Stimulated activated CD4-positive, alpha-beta T cell treated with anti-CD3 and anti-CD28 coated beads, Interleukin-1b, Interleukin-23, amount 100 ng/mL, for 1 hour (primary cell): ENCODE data around the gene HDHD3.
"Not testable (repeated sequence)": the region's sequence is repeated elsewhere in the genome, so short reads cannot be mapped to it uniquely, and the experiment has no call there.

Experiments
- DNase-seq, 2 donors: peaks; one replicate each; pipeline ENCODE4 v3.0.0-alpha.2; 2020; ENCODE audit warnings: low read depth in 2 of 2

HDHD3 gene

DNA sequence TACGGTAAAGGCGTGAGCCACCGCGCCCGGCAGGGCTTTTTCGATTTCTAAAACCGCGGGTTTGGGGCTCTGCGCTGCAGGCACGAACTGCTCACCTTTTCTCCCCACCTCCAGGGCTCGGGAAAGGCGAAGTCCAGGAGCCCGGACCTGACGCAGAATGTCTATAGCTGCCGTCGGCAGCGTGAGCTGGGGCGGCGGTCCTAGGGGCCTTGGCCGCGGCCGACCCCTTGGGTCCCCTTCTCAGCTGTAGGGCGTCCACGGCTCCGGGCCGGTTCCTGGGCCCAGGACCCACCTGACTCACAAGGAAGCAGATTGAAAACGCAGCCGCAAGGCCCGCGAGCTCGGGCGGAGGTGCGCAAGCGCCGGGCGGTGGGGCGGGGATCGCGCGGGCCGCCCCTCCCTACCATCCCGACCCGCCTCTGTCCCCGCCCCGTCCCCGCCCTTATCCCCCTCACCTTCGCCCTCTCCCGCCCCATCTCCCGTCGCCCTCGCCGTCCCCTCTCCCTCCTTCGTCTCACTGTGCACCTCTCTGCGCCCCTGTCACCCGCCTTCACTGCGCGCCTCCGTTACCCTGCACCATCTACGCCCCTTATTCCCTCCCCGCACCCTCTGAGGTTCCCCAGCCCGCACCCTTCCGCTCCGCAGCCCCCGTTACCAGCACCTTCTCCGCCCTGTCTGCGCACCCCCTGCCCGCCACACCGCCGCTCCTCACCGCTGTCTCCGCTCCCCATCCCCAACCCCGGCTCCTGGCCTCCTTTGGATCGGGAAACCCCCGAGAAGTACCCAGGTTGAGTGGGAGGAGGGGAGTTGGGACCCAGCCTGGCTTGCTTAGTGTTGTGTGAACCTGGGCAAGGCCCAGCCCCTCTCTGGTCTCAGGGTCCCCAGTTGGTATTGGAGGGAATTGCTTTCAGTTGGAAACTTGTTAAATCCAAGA is at the start of gene HDHD3:
TSS of gene HDHD3 (minus strand) at position 353 of the 934 bp plus-strand sequence. CDS start 2,632 bp downstream, outside the sequence.
- DNase-seq: peak; percentile 38 to 62

DNA sequence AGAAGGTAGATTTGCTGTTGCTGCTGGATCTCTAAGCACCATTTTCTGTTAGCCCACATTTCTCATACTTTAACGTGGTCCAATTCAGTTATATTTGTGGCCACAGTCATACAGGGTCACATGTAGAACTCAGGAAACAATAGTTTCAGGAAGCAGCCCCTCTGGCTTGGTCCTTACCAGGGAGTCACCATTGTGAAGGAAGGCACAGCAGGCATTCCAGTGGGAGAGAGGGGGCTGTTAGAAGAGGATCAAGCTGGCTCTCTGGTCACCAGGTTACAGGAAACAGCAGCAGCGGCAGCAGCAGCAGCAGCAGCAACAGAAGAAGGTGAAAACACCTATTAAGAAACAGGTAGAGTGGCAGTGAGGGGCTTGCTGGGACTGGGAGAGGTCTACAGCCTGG is 48.3 kb upstream of the HDHD3 start:
- DNase-seq: no peak

- DNase-seq: no peak
These were observed 44.9 kb upstream of the HDHD3 start for GRCh38 chr9:113421726-113422125.

GRCh38 chr9:113417370-113417769 is 40.6 kb upstream of the HDHD3 start:
- DNase-seq: no peak

DNA sequence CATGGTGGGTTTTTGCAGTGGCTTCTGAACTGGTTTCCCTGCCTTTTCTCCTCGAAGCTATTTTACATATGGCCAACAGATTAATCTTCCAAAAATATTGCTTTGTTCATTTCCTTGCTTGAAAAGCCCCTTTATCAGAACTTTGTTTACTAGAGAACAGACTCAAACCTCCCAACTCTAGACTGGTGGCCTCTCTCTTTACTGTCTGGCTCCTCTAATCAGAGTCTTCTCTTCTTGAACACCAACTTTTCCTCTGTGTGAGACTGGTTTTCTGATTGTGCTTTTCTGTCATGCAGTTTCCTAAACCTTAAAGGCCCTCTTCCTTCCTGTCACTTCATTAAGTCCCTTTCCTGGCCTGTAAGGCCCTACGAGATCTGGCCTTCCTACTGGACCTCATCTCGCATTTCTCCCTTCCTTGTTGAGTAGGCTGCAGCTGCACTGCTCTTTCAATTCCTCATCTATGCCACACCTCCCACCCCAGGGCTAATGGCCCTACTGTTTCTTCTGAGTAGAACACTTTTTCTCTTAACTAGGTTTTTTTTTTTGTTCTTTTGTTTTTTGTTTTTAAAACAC is 39.4 kb upstream of the HDHD3 start:
- DNase-seq: no peak

DNA sequence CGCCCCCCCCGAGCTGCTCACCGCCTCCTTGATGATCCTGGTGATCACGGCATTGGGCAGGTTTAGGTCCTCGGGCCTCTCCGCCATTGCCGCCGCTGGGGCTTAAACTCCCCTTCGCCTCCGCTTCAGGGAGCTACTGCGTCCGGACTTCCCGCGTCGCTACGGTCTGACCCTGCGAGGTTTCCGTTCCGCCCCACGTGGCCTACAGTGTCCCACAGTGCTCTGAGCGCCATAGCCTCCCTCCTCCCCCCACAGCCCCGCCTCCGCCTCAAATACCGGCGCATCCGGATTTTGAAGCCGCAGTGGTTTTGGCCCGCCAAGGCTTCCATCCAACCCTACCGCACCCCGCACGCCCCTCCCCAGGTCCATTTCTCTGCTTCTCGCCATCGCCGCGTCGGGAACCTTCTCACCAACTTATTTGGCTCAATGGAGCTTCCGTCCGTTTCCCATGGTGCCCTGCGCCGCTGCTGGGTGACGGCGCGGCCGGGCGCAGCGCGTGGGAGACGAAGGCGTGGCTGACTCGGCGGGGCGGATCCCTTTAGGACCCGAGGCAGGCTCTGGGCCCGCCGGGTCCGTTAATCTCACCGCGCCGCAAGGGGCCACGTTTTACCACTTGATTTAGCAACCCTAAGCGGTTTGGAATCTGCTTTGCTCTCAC is 33.5 kb upstream of the HDHD3 start, which contains the start of the genes C9orf43 and POLE3:
TSS of gene C9orf43 (plus strand) at position 541 of the 658 bp plus-strand sequence. CDS start 2,747 bp downstream, outside the sequence.
TSS of gene POLE3 (minus strand) at position 469 of the 658 bp plus-strand sequence. CDS start at position 87, 382 bp downstream.
- DNase-seq: peak; percentile 80 to 91

DNA sequence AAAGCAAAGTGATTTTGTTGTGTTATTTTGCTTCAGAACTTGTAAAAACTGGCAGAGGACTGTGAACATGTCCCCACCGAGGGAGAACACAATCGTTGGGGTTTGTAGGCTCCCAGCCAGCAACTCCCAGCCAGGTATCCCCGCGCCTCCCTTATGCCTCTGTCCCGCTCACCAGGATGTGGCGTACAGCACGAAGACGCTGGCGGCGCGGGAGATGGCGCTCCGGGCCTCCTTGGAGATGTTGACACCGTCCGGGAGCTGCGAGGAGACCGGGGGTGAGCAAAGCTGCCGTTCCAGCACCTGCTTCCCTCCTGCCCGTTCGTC is 33.1 kb upstream of the HDHD3 start:
- DNase-seq: no peak

DNA sequence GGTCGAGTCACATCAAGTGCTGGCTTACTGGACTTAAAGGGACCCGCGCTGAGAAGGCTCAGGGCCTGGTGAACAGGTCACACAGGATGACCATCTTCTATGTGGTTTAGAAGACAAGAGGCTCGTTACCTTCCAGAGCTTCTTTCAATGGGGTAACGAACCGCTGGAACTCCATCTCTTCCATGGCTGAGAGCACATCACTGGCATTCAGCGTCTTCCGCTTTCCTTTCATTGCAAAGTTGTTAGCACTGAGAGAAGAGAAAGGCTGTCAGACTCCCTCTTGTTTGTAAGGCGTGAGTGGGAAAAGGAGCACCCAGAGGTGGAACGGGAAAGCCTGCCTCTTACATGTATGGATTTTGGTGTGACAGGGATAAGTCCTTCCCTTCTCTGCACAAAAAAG is 32.7 kb upstream of the HDHD3 start:
- no peak for DNase-seq

DNA sequence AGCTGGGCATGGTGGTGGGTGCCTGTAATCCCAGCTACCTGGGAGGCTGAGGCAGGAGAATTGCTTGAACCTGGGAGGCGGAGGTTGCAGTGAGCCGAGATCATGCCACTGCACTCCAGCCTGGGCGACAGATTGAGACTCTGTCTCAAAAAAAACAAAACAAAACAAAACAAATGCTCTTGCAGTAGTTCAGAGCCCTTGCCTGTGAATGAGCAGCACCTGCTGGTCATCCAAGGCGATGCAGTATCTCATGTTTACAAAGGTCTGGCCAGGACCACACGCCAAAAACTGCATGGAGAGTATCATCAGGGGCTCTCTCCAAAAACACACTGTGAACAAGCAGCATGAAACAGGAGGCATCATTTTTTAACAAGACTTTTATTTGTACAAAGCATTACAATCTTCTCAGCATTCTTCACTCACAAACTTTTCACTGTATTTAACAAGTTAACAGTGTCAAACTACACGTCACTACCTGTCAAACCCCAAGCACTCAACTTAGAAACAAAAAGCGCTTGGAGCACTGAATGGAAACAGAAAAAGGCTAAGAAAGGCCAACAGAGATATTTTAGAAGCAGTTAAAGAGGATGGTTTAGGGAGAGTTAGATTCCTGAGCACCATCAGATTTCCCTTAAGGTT is 30.2 kb upstream of the HDHD3 start:
- DNase-seq: peak in 1 of 2 donors; percentile 13

GRCh38 chr9:113406353-113406752 is 29.6 kb upstream of the HDHD3 start:
- not testable (repeated sequence) for DNase-seq

- no peak for DNase-seq
These were observed 26.9 kb upstream of the HDHD3 start for GRCh38 chr9:113403646-113404045.

DNA sequence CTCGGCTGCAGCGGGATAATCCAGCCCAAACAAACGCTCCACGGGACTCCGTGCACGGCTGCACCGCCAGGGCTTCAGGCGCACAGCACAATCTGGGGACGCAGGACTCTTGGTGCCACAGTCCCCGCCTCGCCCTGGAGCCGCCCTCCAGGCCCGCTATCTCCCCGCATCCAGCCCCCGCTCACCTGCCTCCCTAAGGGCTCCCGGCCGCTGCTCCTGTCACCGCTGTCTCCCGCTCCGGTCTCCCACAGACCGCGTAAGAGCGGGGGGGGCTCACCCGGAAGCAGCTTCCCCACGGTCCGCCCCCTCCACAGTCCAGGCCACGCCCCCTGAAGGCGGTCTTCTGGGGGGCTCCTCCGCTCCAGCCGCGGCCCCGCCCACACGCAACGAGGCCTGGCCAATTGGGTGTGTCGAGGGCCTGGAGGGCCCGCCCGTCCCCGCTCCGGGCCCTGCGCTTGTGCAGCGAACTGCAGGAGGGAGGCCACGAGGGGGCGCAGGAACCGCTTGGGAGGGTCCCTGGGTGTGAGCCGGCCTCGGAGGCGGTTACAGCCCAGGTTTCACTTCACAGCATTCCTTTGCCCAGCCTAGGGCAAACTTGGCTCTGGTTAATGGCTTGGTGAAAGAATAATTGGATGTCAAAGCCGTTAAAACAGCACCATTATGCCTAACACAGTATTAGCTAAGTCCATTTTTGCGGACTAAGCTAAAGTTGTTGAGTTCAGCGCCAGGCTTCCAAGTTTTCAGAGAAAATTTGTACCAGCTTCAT is 24.4 kb upstream of the HDHD3 start, which contains the start of gene ALAD:
TSS of gene ALAD (minus strand) at position 258 of the 766 bp plus-strand sequence. CDS start 7,725 bp downstream, outside the sequence.
- DNase-seq: peak; percentile 99

DNA sequence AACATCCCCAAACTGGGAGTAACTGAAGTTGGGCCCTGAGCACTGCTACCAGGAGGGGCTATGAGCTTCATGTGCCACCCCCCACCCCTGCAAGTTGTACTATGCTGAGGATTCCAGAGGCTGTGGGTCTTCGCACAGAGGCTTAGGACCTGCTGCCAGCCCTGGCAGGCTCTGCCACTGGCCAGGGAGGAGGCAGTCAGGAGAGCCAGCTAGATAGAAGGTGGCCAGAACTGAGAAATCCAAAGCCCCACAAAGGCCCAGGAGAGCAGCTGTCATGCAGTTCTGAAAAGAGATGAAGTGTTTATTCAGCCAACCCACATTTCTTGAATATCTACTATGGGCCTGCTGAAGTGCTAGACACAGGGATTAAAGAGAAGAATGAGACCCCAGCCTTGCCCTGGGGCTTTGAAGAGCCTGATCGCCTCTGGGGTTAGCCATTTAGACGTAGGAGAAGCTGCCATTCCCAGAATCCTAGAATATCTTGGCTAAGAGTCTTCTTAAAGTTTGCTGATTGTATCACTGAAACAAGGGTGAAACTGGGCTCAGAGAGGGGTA is 22.9 kb upstream of the HDHD3 start:
- DNase-seq: no peak

DNA sequence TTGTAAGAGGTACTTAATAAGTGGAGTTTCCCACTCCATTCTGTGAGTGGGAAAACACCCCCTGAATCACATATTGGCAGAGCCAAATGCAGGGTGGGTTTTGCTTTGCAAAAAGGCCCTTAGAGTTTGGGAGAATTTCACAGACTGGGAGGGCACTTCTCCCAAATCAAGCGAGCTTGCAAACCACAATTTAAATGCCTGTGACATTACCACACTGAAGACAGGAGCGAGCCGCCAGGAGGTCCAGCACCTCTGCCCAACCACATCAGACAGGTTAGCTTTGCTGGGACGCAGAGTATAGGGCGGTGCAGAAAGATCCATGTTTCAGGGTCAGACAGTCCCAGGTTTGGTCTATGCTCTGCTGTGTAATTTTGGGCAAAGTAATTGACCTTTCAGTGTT is 22.0 kb upstream of the HDHD3 start:
- no peak for DNase-seq

DNA sequence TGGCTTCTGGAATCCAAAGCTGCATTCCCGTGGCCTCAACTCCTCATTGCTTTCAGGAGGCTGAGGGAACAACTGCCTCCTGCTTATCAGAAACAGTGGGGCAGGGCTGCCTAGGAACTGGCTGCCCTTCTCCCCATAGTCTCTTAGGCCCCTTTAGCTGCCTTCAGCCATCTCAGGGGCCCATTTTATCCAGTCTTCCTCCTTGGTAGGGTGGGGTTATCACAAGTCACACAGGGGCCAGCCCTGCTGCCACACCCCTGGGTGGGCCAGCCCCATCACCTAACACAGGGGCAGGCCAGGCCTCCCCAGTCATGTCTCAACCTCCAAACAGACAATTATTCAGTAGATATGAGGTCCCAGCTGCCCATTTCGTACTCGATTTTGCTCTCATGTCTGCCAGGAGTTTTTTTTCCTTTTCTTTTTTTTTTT is 20.4 kb upstream of the HDHD3 start:
- DNase-seq: no peak

DNA sequence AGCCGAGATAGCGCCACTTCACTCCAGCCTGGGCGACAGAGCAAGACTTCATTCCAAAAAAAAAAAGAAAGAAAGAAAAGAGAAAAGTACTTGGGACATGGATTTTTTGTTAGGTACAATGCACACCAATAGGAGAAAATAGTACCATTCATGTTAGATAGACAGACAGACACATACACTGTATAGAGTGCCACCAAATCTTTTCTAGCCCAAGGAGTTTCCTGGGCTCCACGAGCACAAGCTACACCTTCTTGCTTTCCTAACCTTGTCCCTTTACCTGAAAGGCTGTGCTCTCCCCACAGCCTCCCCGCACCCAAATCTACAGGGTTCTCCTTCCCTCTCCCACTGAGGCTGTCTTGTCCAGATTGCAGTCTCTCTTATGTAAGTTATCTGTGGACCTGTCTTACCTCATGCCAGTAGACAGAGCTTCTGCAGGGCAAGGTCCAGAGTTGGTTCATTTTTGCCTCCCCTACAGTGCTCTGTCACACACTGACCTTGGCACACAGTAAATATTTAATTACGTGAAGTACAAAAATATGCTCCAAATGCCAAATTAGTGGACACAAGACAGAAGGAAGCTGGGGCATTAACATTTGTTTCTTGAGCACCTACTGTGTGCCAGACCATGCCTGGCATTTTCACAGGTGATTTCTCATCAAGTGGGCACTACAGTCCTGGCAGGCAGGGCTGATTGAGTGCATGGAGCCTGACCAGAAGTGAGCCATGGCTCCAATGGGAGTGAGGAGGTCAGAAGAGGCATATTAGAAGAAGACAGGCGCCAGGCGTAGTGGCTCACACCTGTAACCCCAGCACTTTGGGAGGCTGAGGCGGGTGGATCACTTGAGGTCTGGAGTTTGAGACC is 18.4 kb upstream of the HDHD3 start:
- DNase-seq: no peak

DNA sequence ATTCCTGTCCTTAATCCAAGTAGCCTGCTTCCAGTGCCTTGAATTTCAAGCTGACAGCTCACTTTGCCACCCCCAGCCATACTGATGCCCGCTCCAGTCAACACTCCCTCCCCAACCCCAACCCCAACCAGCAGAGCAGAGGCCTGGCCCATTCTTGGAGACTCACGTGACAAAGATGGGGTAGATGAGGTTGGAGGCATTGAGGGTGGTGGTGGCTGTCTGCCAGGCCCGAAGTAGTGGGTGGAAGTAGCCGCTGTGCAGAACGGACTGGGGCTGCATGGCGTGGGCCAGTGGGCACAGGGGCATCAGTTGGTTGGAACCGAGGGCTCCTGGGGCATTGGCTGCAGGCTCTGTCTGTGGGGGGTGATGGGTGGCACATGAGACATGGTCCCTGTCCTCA is 16.5 kb upstream of the HDHD3 start:
- DNase-seq: no peak

- no peak for DNase-seq
These were observed 15.1 kb upstream of the HDHD3 start for GRCh38 chr9:113391917-113392316.

- no peak for DNase-seq
These were observed 13.6 kb upstream of the HDHD3 start for GRCh38 chr9:113390192-113390960.
